Measurements from ENCODE around the gene TBCD. TPM values are rescaled to one million over a fixed set of nuclear protein-coding genes. Genes with fewer than 3 reads are reported as not detected.

TBCD gene
- total RNA-seq, 1 donor: 39.5 TPM

DNA sequence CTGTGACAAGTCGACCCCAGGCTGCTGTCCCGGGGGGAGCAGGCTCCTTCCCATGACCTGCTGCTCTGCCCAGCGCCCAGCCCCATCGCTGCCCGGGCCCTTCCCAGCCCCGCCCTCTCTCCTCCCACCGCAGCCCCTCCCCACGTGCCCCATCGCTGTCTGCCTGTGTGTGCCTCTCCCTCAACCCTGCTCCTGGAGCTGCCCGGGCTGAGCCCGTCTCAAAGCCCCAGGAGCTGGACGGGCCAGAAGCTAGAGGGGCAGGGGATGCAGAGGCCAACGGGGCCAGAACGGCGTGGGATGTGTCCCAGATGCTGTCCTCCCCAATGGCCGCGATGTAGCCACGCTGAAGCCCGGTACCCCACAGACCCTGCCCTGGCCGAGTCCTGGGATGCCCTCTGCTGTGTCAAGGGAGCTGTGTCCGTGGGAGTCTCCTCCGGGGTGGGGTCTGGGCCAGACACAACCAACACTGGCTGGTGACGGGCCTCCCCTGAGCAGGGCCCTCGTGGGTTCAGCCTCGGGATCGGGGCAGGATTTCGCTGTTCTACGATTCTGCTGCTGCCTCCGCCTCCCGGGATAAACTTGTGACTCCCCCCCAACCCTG lies 206.2 kb downstream of the TBCD start:
- H3K4me3 ChIP-seq (ENCODE audit: low read depth, low read length): no peak overlapping the region
- DNase-seq (ENCODE audit: low read depth): no peak
- TF ChIP-seq, protein P1, sequence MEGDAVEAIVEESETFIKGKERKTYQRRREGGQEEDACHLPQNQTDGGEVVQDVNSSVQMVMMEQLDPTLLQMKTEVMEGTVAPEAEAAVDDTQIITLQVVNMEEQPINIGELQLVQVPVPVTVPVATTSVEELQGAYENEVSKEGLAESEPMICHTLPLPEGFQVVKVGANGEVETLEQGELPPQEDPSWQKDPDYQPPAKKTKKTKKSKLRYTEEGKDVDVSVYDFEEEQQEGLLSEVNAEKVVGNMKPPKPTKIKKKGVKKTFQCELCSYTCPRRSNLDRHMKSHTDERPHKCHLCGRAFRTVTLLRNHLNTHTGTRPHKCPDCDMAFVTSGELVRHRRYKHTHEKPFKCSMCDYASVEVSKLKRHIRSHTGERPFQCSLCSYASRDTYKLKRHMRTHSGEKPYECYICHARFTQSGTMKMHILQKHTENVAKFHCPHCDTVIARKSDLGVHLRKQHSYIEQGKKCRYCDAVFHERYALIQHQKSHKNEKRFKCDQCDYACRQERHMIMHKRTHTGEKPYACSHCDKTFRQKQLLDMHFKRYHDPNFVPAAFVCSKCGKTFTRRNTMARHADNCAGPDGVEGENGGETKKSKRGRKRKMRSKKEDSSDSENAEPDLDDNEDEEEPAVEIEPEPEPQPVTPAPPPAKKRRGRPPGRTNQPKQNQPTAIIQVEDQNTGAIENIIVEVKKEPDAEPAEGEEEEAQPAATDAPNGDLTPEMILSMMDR (IDR thresholded peaks at IDR 0.05; ENCODE audit: insufficient read depth, low read length): no peak

DNA sequence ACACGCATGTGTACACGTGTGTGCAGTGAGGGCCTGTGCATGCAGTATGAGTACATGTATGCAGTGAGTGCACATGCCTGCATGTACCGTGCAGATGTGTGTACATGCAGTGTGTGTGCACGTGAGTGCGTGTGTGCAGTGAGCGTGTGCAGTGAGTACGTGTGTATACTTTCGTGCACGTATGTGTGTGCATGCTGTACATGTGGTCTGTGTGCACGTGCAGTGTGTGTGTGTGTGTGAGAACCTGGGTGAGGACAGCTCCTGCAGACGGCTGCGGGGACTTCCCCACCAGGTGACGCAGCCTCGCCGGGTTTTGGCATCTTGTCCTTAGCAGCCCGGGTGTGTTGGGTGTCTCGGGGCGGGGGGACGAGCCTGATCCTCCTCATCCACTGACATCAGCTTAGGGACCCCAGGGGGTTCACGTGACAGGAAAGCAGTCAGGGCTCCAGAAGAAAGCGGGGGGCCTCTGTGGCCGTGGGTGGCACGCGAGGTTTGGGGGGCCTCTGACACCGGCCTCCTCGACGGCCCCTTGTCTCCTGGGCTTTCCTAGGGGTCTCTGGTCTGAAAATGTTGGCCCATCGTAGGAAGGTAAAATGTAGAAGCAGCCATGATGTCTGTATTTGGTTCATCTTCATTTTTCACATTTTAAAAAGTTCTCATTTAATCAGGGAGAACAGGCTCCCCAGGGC lies 207.5 kb downstream of the TBCD start:
- DNase-seq (ENCODE audit: low read depth): no peak
- TF ChIP-seq, protein P1 (IDR thresholded peaks at IDR 0.05; ENCODE audit: insufficient read depth, low read length): no peak
- H3K4me3 ChIP-seq (ENCODE audit: low read depth, low read length): no peak overlapping the region

DNA sequence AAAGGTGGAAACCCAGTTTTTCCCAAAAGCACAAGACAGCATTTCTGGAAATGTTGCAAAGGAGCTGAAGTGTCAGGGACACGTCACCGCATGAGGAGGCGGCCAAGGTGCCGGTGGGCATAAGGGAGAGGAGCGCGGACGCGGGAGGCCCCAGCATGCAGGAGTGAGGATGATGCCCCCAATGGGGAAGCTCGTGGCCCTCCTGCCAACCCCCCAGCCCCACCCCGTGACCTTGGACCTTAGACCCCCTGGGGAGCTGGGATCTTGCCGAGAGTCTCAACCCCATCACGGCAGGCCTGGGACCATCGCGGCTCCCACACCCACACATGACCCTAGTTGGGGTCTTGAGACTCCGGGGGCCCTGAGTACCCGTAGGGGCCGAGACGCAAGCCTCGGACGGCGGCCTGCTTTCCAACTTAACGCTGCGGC lies 208.1 kb downstream of the TBCD start:
- TF ChIP-seq, protein P1 (IDR thresholded peaks at IDR 0.05; ENCODE audit: insufficient read depth, low read length): no peak
- no peak overlapping the region for H3K4me3 ChIP-seq (ENCODE audit: low read depth, low read length)
- no peak for DNase-seq (ENCODE audit: low read depth)

DNA sequence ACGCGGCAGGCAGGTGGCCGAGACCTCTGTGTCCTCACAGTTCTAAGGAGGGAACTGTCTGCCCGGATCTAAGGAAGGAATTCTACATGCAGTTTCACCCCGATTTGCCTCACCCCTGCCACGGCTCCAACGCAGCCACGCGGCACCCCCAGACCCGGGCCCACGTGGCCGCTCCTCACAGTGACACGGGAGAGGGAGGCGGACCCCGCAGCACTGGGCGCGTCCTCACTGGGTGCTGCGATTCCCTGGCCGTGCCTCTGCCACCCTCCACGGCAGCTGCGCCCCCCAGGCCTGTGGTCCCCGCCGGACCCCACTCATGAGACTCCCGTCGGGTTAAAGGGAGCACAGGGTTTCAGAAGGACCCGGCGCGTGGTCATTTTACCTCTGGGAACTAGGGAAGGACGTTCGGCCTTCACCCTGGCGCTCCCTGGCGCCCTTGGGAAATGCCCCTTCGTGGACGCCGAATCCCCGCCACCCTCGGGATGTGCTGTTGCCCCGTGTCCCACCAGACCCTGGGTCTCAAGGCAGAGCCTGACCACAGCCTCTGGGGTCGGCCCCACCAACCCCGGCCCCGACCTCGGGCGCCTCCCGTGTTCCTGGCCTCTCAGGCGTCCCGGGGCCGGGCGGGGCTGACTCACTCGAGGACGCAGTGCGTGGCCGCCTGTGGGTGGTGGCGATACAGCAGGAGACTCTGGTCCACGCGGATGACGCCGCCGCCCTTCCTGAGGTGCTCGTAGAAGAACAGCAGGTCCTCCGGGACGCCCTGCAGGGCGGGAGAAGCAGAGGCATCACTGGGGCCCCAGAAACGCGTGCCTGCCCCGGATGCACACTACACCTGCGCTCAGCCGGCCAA lies 208.8 kb downstream of the TBCD start:
- no peak for DNase-seq (ENCODE audit: low read depth)
- TF ChIP-seq, protein P1 (IDR thresholded peaks at IDR 0.05; ENCODE audit: insufficient read depth, low read length): no peak
- no peak overlapping the region for H3K4me3 ChIP-seq (ENCODE audit: low read depth, low read length)

DNA sequence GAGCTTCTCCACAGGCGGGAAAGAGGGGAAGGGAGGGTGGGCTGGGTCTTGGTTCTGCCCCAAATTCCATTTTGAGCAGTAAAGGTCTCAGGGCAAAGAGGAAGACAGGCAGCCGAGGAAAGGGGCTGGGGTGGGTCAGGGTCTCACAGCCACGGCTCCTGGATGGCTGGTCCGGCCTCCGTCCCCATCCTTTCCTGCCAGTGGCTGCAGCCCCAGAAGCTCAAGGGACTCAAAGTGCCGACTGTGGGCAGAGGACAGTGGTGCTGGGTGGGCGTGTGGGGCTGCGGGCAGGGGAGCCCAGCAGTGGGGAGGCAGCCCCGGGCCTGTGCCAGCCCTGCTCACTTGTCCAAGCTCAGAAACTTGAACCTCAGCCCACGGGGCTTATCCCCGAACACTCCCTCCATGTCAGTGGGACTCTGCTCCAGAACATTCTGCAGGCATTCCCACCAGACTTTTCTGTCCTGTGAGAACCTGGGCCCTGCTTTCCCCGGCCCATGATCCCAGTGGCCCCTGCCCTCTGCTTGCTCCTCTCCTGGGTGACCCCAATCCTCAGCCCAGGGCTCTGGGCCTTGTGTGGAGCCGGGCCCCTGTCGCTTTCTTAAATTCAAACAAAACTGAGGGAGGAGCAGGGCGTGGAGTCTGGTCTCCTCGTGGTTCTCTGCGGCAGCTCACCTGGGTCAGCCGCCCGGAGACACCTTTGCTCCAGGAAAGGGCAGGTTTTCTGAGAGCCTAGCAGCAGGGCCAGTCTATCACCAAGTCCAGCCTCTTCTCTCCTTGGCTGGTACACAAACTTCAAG lies 209.7 kb downstream of the TBCD start:
- H3K4me3 ChIP-seq (ENCODE audit: low read depth, low read length): no peak overlapping the region
- TF ChIP-seq, protein P1 (IDR thresholded peaks at IDR 0.05; ENCODE audit: insufficient read depth, low read length): no peak
- DNase-seq (ENCODE audit: low read depth): no peak

DNA sequence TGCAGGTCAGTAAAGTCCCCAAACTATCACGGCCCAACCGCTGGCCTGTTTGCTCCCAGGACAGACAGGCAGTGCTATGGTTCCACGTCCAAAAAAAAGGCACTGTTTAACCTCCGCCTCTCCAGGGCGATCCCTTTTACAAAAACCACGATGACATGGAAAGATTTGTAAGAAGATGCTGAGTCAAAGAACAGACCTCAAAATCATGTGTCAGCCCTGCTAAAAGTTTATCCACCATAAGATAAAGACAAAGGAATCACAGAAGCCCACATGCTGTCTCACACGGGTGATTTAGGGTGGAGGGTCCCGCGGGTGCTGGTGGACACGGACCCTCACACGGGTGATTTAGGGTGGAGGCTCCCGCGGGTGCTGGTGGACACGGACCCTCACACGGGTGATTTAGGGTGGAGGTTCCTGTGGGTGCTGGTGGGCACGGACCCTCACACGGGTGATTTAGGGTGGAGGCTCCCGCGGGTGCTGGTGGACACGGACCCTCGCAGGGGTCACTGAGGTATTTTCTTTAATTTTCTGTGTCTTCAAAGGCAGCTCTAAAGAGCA lies 210.4 kb downstream of the TBCD start:
- TF ChIP-seq, protein P1 (IDR thresholded peaks at IDR 0.05; ENCODE audit: insufficient read depth, low read length): no peak
- peak; percentile 38 for DNase-seq (ENCODE audit: low read depth)
- no peak overlapping the region for H3K4me3 ChIP-seq (ENCODE audit: low read depth, low read length)
